ACC112 (cell line): ENCODE results near the gene LSM14B.

Source experiments
- H2AFZ ChIP-seq: fragments of 200-600 bp; sonication (generic); one replicate; pipeline ENCODE4 v1.6.0; 2017; ENCODE audit warnings: antibody characterized with exemption, low read length; ENCODE audit not compliant: unreplicated experiment
- H3K27ac ChIP-seq: fragments of 200-600 bp; sonication (generic); 2 replicates; pipeline ENCODE4 v1.5.1; 2014; ENCODE audit warnings: low read depth, mild to moderate bottlenecking, antibody characterized with exemption, low read length, moderate library complexity
- H3K27me3 ChIP-seq: fragments of 200-600 bp; sonication (generic); 2 replicates; pipeline ENCODE4 v1.6.1; 2014; ENCODE audit warnings: mild to moderate bottlenecking, antibody characterized with exemption, low read length, moderate library complexity, mixed read lengths; ENCODE audit not compliant: insufficient read depth
- H3K36me3 ChIP-seq: fragments of 200-600 bp; sonication (generic); 2 replicates; pipeline ENCODE4 v1.6.1; 2016; ENCODE audit warnings: mild to moderate bottlenecking, antibody characterized with exemption, low read length, moderate library complexity, mixed read lengths; ENCODE audit not compliant: insufficient read depth
- H3K4me1 ChIP-seq: fragments of 200-600 bp; sonication (generic); one replicate; pipeline ENCODE4 v1.6.1; 2016; ENCODE audit warnings: low read length, mixed read lengths; ENCODE audit not compliant: insufficient read depth, unreplicated experiment, control insufficient read depth
- H3K4me3 ChIP-seq: fragments of 200-600 bp; sonication (generic); 2 replicates; pipeline ENCODE4 v1.5.1; 2014; ENCODE audit warnings: mild to moderate bottlenecking, low read depth, low read length
- H3K79me2 ChIP-seq: fragments of 200-600 bp; sonication (generic); one replicate; pipeline ENCODE4 v1.6.0; 2016; ENCODE audit warnings: low read length; ENCODE audit not compliant: control insufficient read depth, unreplicated experiment, insufficient read depth

The LSM14B gene

GRCh38 chr20:62164879-62165761, 42.8 kb downstream of the LSM14B start:
- Histone ChIP-seq H3K36me3 (peaks cover 4% of the 10 kb centered on the region; the same call in 1 of the 2 replicates), H3K79me2 (peaks cover 8% of the 10 kb centered on the region), H3K27me3 (no peaks in the 10 kb centered on the region), H2AFZ (no peak overlapping the region), H3K4me3 (no peak overlapping the region), H3K27ac (no peak overlapping the region), H3K4me1 (peaks cover 24% of the 10 kb centered on the region)

DNA sequence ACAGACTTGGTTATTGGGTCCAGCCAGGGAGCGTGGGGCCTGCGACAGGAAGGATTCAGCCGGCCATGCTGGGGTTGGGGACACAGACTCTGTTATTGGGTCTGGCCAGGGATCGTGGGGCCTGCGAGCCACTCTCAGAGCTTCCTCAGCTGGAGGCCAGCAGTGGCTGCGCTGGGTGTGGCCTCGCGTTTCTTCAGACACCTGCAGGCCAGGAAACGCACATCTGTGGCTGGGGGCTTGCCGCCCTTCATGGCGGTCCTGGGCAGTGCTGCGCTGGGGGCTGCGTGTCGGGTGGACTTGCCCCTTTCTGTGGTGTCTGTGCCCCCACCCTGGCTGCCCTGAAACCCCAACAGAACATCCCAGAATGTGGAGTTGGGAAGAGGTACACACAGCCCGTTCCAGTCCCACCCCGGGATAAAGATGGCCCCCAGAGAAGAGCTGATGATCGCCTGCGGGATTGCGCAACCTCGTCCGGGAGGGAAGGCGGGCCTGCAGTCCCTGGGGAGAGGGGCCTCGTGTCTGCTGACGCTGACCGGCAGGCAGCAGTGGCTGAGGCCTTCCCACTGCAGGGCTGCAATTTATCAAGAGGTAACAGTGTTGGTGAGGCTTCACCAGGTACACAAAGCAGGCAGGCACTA, 43.6 kb downstream of the LSM14B start:
- H3K27ac ChIP-seq: no peak overlapping the region
- H2AFZ ChIP-seq: no peak overlapping the region
- H3K79me2 ChIP-seq: peaks cover 8% of the 10 kb centered on the region
- peaks cover 19% of the 10 kb centered on the region for H3K4me1 ChIP-seq
- no peaks in the 10 kb centered on the region for H3K27me3 ChIP-seq
- 0 out of 2 replicates have a peak, but pooled peaks cover 4% of the 10 kb centered on the region for H3K36me3 ChIP-seq
- H3K4me3 ChIP-seq: no peak overlapping the region

DNA sequence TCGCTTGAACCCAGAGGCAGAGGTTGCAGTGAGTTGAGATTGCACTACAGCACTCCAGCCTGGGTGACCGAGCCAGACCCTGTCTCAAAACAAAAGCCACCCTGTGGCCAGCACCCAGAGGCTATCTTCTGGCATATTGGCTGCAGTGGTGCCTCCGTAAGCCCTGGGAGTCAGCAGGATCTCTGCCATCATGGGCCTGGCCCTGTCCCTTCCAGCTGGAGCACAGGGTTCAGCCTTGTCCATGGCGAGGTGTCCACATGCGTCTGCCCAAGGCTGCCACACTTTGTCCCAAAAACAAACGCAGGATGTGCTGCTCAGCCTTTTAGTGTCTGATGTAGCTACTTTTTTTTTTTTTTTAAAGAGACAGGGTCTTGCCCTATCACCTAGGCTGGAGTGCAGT, 45.2 kb downstream of the LSM14B start:
- H3K27ac ChIP-seq: no peak overlapping the region
- peaks cover 9% of the 10 kb centered on the region for H3K4me1 ChIP-seq
- H3K4me3 ChIP-seq: no peak overlapping the region
- no peaks in the 10 kb centered on the region for H3K79me2 ChIP-seq
- H3K36me3 ChIP-seq: 0 out of 2 replicates have a peak, but pooled peaks cover 4% of the 10 kb centered on the region
- no peak overlapping the region for H2AFZ ChIP-seq
- H3K27me3 ChIP-seq: no peaks in the 10 kb centered on the region

GRCh38 chr20:62168061-62168460, 45.8 kb downstream of the LSM14B start:
- H3K27ac ChIP-seq: no peak overlapping the region
- H3K27me3 ChIP-seq: no peaks in the 10 kb centered on the region

GRCh38 chr20:62168890-62169435, 46.7 kb downstream of the LSM14B start:
- H3K79me2 ChIP-seq: no peaks in the 10 kb centered on the region
- H3K4me1 ChIP-seq: peaks cover 9% of the 10 kb centered on the region
- 0 out of 2 replicates have a peak, but pooled peaks cover 4% of the 10 kb centered on the region for H3K36me3 ChIP-seq
- H3K27me3 ChIP-seq: no peaks in the 10 kb centered on the region
- no peak overlapping the region for H3K4me3 ChIP-seq
- no peak overlapping the region for H3K27ac ChIP-seq
- H2AFZ ChIP-seq: no peak overlapping the region

More at GRCh38 chr20:62168061-62168460, 45.8 kb downstream of the LSM14B start:
- Histone ChIP-seq H3K36me3 (0 out of 2 replicates have a peak, but pooled peaks cover 4% of the 10 kb centered on the region), H3K4me3 (no peak overlapping the region), H2AFZ (no peak overlapping the region), H3K79me2 (no peaks in the 10 kb centered on the region), H3K4me1 (peaks cover 9% of the 10 kb centered on the region)

DNA sequence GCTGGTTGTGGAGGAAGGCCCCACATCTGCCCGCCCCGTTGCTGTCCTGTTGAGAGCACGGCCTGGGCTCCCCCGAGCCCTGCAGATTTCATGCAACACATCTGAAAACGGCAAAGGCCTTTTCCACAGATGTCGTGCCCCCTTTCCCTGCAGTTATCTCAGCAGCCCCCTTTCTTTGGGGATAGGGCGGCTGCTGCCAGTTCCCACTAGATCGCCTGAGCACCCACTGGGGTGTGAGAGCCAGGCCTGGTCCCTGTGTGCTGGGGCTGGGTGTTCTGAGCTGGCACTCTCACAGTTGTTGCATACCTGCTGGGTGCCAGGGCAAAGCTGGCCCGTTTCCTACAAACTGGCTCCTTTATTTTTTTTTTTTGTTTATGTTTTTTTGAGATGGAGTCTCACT, 48.3 kb downstream of the LSM14B start:
- Histone ChIP-seq H3K27me3 (no peaks in the 10 kb centered on the region), H3K4me3 (no peak overlapping the region), H3K27ac (no peak overlapping the region), H3K36me3 (0 out of 2 replicates have a peak, but pooled peaks cover 4% of the 10 kb centered on the region), H3K79me2 (no peaks in the 10 kb centered on the region), H2AFZ (no peak overlapping the region), H3K4me1 (peaks cover 9% of the 10 kb centered on the region)

DNA sequence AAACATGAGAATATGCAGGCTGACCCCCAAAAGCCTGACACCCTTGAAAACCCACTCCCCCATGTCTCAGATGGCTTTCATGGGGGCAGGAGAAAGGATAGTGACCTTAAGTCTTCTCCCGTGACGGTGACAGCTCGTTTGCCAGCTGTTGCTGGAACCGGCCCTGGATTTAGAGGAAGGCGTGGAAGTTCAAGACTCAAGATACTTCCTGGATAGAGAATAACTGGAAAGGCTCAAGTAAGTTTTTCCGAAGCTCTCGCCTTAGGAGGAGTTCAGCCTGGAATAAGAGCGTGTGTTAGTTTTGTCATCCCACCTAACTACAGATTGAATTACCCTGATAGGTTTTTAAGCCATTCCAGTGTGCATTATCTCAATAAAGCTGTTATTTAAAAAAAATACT, 49.0 kb downstream of the LSM14B start:
- no peak overlapping the region for H3K27ac ChIP-seq
- H3K27me3 ChIP-seq: no peaks in the 10 kb centered on the region
- H3K4me3 ChIP-seq: no peak overlapping the region
- H3K79me2 ChIP-seq: no peaks in the 10 kb centered on the region
- no peak overlapping the region for H2AFZ ChIP-seq
- 0 out of 2 replicates have a peak, but pooled peaks cover 2% of the 10 kb centered on the region for H3K36me3 ChIP-seq
- peaks cover 2% of the 10 kb centered on the region for H3K4me1 ChIP-seq

DNA sequence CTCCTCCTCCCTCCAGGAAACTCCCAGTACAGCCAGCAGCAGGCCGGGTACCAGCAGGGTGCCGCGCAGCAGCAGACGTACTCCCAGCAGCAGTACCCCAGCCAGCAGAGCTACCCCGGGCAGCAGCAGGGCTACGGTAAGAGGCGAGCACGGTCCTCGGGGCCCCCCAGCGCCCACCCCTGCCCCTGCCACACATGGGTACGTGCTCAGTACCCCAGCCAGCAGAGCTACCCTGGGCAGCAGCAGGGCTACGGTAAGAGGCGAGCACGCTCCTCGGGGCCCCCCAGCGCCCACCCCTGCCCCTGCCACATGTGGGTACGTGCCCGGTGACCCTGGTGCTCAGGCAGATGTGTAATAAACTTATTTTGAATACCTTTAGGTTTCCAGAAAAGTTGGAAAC, 50.4 kb downstream of the LSM14B start:
- no peak overlapping the region for H3K27ac ChIP-seq
- no peaks in the 10 kb centered on the region for H3K79me2 ChIP-seq
- no peaks in the 10 kb centered on the region for H3K36me3 ChIP-seq
- H3K27me3 ChIP-seq: no peaks in the 10 kb centered on the region
- no peak overlapping the region for H2AFZ ChIP-seq
- H3K4me3 ChIP-seq: no peak overlapping the region
- no peaks in the 10 kb centered on the region for H3K4me1 ChIP-seq

DNA sequence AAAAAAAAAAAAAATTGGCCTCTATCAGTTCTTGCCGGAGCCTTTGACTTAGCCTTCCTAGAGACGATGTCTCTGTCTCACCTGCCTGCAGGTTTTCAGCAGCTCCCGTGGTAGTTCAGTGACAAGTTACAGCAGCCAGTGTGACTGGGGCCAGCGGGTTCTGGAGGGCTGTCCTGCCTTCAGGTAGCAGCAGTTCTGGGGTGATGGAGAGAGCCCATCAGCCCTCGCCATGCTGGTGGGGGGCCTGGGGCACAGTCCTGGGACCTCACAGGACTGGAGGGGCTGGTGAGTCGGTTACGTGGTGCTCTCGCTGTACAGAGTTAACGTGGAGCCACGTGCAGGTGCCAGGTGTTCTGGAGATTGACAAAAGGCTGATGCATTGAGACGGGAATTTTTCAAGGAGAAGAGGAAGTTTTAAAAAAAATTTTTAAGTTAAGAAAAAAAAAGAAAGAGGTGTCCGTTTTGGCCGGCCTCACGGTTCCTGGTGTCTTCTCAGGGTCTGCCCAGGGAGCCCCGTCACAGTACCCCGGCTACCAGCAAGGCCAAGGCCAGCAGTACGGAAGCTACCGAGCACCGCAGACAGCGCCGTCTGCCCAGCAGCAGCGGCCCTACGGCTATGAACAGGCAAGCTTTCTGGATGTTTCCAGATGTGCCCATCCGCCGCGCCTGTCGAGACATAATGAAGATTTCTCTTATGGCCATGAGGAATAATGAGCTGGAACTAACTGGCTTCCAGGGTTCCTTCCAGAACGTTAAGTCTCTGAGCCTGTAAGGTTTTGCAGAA, 51.9 kb downstream of the LSM14B start:
- Histone ChIP-seq H3K27me3 (no peaks in the 10 kb centered on the region), H2AFZ (no peak overlapping the region), H3K4me1 (no peaks in the 10 kb centered on the region), H3K27ac (no peak overlapping the region), H3K79me2 (no peaks in the 10 kb centered on the region), H3K4me3 (no peak overlapping the region), H3K36me3 (no peaks in the 10 kb centered on the region)
